Esophagus muscularis mucosa (tissue), 4 donors: ENCODE measurements around the gene ATG16L2. TPM values are rescaled to one million over a fixed set of nuclear protein-coding genes. Genes with fewer than 3 reads are reported as not detected.

Experiments
- DNase-seq: peaks from one replicate; pipeline ENCODE4 v3.0.0-alpha.2; 2017; ENCODE audit errors: extremely low spot score
- H3K27ac ChIP-seq, 4 donors: fragments of 200-600 bp; sonication (generic); replicated peaks in 1 of 4; 1 replicate in 3 of 4; 2 replicates in 1 of 4; pipeline ENCODE4 v1.5.1; 2016 to 2019; ENCODE audit warnings: mild to moderate bottlenecking in 1 of 4
- H3K27me3 ChIP-seq, 4 donors: fragments of 200-600 bp; sonication (generic); one replicate each; pipeline versions ENCODE4 v1.5.1 to v1.6.0; 2016 to 2019
- H3K36me3 ChIP-seq, 4 donors: fragments of 200-600 bp; sonication (generic); one replicate each; pipeline ENCODE4 v1.5.1; 2016 to 2019
- H3K4me1 ChIP-seq, 4 donors: fragments of 200-600 bp; sonication (generic); one replicate each; pipeline ENCODE4 v1.5.1; 2016 to 2019
- H3K4me3 ChIP-seq, 4 donors: fragments of 200-600 bp; sonication (generic); 1 replicate in 2 of 4; 2 replicates in 2 of 4; pipeline ENCODE4 v1.5.1; 2016 to 2019; ENCODE audit warnings: mild to moderate bottlenecking in 4 of 4, moderate library complexity in 1 of 4
- H3K9me3 ChIP-seq, 4 donors: fragments of 200-600 bp; sonication (generic); 1 replicate in 3 of 4; 2 replicates in 1 of 4; pipeline ENCODE4 v1.5.1; 2016 to 2019
- EP300 ChIP-seq: sonication (generic); formaldehyde crosslinking; IDR thresholded peaks from one replicate; pipeline ENCODE4 v1.6.1; 2017; ENCODE audit warnings: antibody characterized with exemption
- POLR2A ChIP-seq: fragments of 450-650 bp; IDR thresholded peaks from one replicate; pipeline ENCODE4 v1.6.1; 2017; ENCODE audit warnings: antibody characterized with exemption, moderate library complexity, mild to moderate bottlenecking, low read depth
- POLR2AphosphoS5 ChIP-seq, 2 donors: sonication (generic); formaldehyde crosslinking; IDR thresholded peaks; one replicate each; pipeline ENCODE4 v1.6.1; 2017; ENCODE audit warnings: antibody characterized with exemption in 2 of 2
- WGBS: methylation state at CpG from one replicate; pipeline ENCODE4 v1.1.5; 2018; 5-methylcytosine and 5-hydroxymethylcytosine counted together
- intact Hi-C: fragments of 100-400 bp; cut with DNase I; formaldehyde crosslinking; loops from one replicate; pipeline ENCODE4 v1.15.1; 2023
- total RNA-seq, 4 donors: library from RNA; depleted of rRNA; stranded (reverse); fragments of >200 nt; gene quantifications; one replicate each; pipeline versions ENCODE4 v1.1.0 to v1.2.1, GENCODE V29; 2016
- TF ChIP-seq, protein P1 (sequence below), 3 experiments: fragments of 200-600 bp in 2 of 3; fragments of 450-650 bp in 1 of 3; sonication (generic) in 2 of 3; IDR thresholded peaks; one replicate each; pipeline ENCODE4 v1.5.1; 2017 to 2019; ENCODE audit warnings: antibody characterized with exemption in 3 of 3, mild to moderate bottlenecking in 2 of 3, moderate library complexity in 1 of 3

The ATG16L2 gene, protein sequence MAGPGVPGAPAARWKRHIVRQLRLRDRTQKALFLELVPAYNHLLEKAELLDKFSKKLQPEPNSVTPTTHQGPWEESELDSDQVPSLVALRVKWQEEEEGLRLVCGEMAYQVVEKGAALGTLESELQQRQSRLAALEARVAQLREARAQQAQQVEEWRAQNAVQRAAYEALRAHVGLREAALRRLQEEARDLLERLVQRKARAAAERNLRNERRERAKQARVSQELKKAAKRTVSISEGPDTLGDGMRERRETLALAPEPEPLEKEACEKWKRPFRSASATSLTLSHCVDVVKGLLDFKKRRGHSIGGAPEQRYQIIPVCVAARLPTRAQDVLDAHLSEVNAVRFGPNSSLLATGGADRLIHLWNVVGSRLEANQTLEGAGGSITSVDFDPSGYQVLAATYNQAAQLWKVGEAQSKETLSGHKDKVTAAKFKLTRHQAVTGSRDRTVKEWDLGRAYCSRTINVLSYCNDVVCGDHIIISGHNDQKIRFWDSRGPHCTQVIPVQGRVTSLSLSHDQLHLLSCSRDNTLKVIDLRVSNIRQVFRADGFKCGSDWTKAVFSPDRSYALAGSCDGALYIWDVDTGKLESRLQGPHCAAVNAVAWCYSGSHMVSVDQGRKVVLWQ
- 10 to 100 TPM; 11.8 to 19.3 (median 18.2) TPM for total RNA-seq

DNA sequence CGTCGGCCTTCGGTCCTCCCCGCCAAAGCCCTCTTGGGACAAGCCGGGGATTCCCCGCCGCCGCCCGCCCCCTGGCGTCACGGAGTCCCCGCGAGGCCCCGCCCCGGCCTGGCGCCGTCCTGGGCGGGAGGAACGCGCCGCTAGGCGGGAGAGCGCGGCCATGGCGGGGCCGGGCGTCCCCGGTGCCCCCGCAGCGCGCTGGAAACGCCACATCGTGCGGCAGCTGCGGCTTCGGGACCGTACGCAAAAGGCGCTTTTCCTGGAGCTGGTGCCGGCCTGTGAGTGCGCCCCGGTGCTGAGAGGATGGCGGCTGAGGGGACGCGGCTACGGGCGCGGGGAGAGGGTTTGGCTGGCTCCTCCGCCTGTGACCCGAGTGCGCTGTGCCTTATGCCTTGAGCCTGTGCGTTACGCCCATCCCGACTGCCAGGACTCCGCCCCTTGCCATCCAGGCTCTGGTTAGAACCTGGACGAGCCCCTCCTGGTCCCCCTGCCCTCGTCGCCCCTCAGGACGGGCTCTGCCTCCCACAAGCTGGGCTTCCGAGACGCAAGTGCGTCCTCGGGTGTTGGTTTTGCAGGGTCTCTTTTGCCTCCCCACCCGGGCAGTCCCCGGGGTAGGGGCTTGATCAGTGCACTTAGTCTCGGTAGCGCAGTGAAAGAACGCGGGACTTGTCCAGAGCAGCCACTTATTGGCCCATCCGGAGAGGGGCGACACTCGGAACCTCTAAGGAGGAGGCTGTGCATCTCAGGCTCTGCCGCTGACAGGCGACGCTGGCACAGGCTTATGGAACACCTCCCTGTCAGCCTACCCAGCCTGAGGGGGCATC, at the start of gene ATG16L2:
Gene ATG16L2 (plus strand): TSS at position 126 of the 824 bp plus-strand sequence. CDS start 35 bp downstream, at position 161.
- no peaks in the 10 kb centered on the region for H3K27me3 ChIP-seq
- no peaks in the 10 kb centered on the region for H3K9me3 ChIP-seq
- DNase-seq = no peak
- peaks cover 35 to 59% (median 49%) of the 10 kb centered on the region in 4 donors for H3K4me1 ChIP-seq
- peak within 1 kb of the TSS; percentile 90 to 95 (median 93) for H3K27ac ChIP-seq
- intact Hi-C loops = loop anchor here (5.0 kb wide), 1 partner anchor 92 kb away; no protein-coding TSS in a partner anchor
- WGBS = no CpG with 5 or more reads among the region's 75 CpGs
- peaks cover 7 to 33% (median 25%) of the 10 kb centered on the region in 4 donors for H3K36me3 ChIP-seq
- peak within 1 kb of the TSS; percentile 81 to 96 (median 89) for H3K4me3 ChIP-seq
- TF ChIP-seq POLR2AphosphoS5 (IDR thresholded peaks at IDR 0.05) (peak; percentile 35 to 64), EP300 (no peak), POLR2A (peak; percentile 35)
- TF ChIP-seq, protein P1, sequence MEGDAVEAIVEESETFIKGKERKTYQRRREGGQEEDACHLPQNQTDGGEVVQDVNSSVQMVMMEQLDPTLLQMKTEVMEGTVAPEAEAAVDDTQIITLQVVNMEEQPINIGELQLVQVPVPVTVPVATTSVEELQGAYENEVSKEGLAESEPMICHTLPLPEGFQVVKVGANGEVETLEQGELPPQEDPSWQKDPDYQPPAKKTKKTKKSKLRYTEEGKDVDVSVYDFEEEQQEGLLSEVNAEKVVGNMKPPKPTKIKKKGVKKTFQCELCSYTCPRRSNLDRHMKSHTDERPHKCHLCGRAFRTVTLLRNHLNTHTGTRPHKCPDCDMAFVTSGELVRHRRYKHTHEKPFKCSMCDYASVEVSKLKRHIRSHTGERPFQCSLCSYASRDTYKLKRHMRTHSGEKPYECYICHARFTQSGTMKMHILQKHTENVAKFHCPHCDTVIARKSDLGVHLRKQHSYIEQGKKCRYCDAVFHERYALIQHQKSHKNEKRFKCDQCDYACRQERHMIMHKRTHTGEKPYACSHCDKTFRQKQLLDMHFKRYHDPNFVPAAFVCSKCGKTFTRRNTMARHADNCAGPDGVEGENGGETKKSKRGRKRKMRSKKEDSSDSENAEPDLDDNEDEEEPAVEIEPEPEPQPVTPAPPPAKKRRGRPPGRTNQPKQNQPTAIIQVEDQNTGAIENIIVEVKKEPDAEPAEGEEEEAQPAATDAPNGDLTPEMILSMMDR (IDR thresholded peaks at IDR 0.05) = peak; percentile 40 to 62 (median 46)

DNA sequence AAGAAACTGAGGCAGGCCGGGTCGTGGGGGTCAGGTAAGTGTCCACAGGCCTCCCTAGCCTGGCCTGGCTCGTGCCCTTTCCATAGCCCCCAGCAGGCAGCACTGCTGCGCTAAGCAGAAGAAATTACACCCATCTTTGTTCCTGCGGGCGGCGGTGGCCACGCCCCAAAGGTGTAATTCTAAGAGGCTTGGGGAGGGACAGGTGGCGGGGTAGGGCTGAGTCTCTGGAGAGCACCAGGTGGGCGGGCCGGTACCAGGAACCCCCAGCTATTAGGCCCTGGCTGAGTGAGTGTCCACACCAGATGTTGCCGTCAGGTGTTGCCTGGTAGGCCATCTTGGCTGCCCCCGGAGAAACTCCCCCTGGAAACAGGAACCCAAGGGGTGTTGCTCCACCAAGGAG, 49.7 kb upstream of the ATG16L2 start:
- 85% methylated on average over 12 of the region's 13 CpGs for WGBS
- intact Hi-C loops = no loop called here
- Histone ChIP-seq H3K27ac (no peak overlapping the region), H3K36me3 (no peaks in the 10 kb centered on the region), H3K9me3 (no peaks in the 10 kb centered on the region), H3K4me1 (peaks cover 0 to 9% (median 0%) of the 10 kb centered on the region in 4 donors), H3K4me3 (no peak overlapping the region), H3K27me3 (no peaks in the 10 kb centered on the region)
- TF ChIP-seq, protein P1 (IDR thresholded peaks at IDR 0.05) = no peak
- TF ChIP-seq EP300 = no peak
- no peak for TF ChIP-seq POLR2AphosphoS5 (IDR thresholded peaks at IDR 0.05)
- TF ChIP-seq POLR2A = no peak
- DNase-seq = no peak

DNA sequence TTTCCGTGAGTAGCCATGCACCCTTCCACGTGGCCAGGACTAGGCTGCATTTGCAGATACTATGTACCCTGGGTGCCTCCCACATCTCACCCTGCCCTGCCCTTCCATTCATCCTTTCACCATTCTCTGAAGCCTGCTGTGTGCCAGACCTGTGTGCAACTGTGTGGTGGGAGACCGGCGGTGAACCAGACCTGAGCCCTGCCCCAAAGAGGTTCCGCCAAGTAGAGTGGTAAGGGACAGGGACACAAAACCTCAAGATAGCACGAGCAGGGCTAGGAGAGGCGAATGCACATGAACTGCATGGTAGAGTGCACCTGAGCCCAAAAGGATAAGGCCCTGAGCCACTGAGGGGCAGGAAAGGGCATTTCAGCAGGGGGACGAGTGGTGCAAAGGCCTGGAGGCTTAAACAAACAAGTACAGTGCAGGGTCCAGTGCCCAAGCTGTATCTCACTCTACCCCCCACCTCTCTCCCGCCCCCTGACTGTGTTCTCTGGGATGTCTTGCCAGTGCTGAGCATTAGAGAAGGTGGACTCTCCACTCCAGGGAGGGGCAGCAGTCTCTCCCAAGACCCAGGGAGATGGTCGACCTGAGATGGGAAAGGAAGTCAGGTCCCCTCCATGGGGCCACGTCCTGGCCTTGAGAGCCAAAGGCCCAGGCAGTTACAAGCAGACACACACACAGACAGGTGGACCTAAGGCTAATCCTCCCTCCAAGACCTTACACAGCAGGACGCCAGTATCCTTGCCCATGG, 47.9 kb upstream of the ATG16L2 start:
- no peak overlapping the region for H3K27ac ChIP-seq
- intact Hi-C loops = no loop called here
- H3K9me3 ChIP-seq = no peaks in the 10 kb centered on the region
- H3K27me3 ChIP-seq = no peaks in the 10 kb centered on the region
- no peaks in the 10 kb centered on the region for H3K36me3 ChIP-seq
- WGBS = 91% methylated on average over 11 of the region's 12 CpGs
- no peak for DNase-seq
- TF ChIP-seq POLR2A (no peak), POLR2AphosphoS5 (IDR thresholded peaks at IDR 0.05) (no peak), EP300 (no peak)
- TF ChIP-seq, protein P1 (IDR thresholded peaks at IDR 0.05) = no peak
- H3K4me1 ChIP-seq = peaks cover 0 to 27% (median 3%) of the 10 kb centered on the region in 4 donors
- H3K4me3 ChIP-seq = no peak overlapping the region
